Activated CD8-positive, alpha-beta memory T cell treated with anti-CD3 and anti-CD28 coated beads for 1 hour (primary cell): Measurements from ENCODE around the gene RNF130.
"Not testable (repeated sequence)": the region's sequence is repeated elsewhere in the genome, so short reads cannot be mapped to it uniquely, and the experiment has no call there.

Experiments
- DNase-seq, 2 donors: peaks; one replicate each; pipeline ENCODE4 v3.0.0-alpha.2; 2020; ENCODE audit warnings: low read depth in 1 of 2; ENCODE audit errors: extremely low read depth in 1 of 2

RNF130 gene

DNA sequence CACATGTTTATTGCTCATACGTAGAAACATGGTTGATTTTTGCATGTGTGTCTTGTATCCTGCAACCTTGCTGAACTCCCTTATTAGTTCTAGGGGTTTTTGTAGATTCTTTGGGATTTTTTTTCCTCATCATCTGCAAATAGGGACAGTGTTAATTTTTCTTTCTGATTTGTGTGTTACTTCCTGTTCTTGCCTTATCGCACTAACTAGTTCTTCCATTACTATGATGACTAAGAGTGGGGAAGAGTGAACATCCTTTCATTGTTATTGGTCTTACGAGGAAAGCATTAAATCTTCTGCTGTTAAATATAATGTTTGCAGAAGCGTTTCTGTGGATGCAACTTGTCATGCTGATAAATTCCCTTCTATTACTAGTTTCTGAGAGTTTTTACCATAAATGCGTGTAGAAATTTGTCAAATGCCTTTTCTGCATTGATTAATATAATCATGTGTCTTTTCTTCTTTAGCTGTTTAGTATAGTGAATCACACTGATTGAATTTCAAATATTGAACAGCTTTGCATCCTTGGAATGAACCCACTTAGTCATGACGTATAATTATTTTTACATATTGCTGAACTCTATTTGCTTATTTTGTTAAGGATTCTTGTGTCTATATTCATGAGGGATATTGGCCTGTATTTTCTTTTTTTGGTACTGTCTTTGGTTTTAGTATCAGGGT, 32.1 kb upstream of the RNF130 start:
- no peak for DNase-seq

GRCh38 chr5:180102636-180103035, 31.1 kb upstream of the RNF130 start:
- no peak for DNase-seq

DNA sequence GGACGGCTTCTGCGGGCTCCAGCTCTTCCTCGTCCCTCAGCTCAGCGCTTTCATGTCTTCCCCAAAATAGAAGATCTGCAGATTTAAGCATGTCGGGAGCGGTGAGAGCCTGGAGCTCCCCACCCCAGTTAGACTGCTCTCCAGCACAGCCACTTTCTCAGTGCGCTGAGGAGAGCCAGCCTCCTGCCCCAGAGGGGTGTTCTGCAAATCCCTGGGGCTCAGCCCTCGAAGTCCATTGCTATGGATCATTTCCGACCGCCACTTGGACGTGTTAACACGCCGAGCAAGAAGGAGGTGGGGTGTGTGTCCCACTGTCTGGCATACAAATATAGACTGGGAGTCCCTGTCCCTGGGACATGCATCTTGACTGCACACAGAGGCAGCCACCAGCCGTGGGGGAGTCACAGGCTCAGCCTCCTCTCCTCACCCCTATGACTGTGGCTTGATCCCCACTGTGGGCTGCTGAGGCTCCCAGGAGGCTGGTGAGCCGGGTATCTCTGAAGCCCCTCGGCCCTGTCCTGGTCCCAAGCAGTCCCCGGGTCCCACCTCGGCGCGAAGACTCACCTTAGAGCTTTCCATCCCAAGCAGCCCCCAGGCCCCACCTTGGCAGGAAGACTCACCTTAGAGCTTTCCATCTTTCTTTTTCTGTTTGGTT, 30.0 kb upstream of the RNF130 start:
- DNase-seq: no peak

DNA sequence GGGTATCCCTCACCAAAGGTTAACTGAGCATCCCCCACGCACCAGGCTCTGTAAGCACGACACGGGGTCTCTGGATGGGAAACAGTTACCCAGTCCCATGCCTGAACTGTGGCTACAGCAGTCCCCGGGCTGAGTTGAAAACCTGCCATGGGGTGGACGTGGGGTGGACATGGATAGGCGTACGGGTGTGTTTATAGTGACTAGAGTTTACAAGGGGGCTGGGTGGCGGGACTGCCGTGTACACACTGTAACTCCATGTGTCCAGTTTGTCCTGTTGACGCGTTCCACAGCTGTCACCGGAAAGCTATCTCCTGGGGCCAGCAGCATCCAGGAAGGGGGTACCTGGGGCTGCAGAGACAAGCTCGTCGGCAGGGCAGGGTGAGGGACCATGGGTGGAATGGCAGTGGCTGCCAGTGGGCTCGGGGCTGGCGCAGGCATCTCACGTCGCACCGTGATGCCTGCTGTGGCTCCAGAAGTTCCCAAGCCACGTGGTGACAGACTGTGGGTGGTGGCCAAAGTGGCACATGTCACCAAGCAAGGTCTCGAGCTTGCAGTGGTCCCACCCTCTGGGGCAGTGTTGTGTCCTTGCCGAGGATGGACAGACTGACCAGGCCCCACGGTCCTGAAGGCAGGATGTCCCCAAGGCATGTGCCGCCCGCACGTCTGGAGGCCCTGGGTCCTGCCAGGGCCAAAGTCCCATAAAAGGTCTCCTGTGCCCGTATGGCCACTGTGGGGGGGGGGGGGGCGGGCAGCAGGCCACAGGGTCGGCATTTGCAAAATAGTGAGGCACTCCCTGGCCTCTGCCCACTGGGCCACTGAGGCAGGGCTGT, 29.3 kb upstream of the RNF130 start:
- no peak for DNase-seq

DNA sequence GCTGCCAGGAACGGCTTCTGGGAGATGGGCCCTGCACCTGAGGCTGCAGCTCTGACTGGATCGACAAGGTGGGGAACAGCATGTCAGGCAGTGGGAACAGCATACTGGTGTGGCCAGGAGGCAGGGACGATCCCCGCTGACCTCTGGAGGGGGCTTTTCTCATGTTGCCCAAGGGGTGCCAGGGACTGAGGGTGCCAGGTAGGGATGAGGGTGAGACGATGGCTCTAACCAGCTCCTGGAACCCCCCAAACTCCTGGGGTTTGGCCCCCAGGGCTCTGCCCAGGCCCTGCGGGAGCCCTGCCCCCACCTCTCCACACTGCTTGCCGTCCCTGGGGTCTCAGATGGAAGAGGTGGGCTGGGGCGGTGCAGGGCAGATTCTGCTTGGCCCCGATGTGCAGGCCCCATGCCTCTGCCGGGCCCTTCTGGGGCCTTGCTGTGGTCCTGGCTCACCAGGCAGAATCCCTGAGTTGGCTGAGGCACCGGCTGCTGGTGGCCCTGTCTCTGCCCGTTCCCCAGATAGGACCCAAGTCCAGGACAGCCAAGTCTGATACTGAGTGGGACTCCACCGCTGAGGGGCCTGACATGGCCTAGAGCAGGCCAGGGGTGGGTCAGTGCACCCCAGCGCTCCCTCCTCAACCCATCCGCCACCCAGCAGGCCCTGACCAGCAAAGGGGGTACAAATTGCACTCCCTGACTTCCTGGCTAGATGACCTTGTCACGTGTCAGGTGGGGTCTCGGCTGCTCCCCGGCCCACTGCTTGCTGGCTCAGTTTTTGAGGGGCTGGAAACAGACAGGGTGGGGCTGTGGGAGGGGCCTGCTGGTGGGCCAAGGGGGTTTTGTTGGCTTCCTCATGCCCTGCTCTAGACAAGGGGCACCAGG, 28.4 kb upstream of the RNF130 start:
- no peak for DNase-seq

GRCh38 chr5:180098991-180099732, 27.6 kb upstream of the RNF130 start:
- no peak for DNase-seq

- DNase-seq: no peak
Measured at GRCh38 chr5:180098526-180098925, 27.0 kb upstream of the RNF130 start.

DNA sequence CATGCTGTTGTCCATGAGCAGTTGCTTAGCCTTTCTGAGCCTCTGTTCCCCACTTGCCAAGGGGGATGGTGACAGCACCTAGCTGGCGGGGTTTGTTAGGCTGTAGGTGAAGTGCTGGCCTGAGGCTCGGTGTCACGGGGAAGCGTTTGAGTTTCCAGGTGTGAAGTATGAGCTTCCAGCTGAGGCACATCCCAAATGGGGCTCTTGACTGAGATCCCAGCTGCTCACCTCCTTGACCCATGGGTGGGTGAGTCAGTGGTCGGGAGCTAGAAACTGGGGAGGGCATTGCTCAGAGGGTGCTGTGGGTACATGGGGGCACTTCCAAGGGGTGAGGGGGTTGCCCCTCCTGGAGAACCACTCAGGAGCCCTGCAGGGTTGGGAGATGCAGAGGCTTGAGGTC, 26.4 kb upstream of the RNF130 start:
- no peak for DNase-seq

DNA sequence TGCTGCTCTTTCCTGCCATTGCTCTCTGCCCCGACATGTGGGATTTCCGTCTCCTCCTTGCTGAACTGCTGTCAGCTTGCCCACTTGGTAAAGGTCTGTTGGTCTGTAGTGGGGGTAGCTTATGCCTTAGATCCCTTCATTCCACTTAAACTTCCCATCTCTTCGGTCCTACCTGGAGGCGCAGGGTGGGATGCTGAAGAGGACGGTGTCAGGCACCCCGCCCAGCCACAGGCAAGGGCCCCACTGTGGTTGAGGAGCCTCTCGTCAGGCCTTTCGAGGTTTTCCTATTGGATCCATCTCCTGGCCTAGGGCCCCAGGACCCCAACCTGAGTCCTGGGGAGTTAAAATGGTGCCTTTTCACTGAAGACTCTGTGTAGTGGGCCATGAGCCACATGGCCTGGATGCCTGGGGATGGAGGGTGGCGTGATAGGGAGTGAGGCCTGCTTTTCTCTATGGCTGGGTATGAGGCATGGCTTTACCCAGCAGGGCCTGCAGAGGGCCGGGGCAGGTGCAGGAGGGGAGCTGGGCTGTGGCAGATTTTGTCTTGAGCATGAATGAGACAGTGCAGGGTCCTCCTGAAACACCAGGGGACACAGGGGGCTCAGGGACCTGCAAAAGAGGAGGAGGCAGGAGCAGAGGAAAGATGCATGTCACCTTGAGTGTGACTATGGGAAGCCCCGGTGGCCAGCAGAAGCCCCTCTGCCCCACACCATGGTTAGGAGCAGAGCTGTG, 25.8 kb upstream of the RNF130 start:
- DNase-seq: no peak

DNA sequence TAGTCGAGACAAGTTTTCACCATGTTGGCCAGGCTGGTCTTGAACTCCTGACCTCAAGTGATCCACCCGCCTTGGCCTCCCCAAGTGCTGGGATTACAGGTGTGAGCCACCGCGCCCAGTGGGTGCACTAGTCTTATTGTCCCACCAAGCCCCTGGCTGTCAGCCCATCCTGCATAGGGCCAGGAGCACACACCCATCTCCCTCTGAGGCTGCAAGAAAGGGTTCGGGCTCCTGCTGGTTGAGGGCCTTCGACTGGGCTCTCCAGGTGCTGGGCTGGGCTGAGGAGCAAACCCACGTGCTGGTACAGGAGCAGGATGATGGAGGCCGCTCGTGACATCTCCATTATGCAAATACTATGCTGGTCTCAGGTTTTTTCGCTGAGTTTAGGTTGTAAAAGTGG, 25.1 kb upstream of the RNF130 start:
- no peak for DNase-seq

DNA sequence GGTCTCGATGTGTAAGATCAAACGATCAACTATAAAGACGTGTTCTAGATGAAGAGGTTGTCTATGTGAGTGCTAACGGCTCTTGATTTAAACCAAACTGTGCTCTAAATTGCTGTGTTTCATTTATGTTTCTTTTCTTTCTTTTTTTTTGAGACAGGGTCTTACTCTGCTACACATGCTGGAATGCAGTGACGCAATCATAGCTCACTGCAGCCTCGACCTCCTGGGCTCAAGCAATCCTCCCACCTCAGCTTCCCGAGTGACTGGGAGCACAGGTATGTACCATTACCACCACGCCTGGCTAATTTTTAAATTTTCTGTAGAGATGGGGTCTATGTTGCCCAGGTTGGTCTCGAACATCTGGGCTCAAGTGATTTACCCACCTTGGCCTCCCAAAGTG, 24.0 kb upstream of the RNF130 start:
- no peak for DNase-seq

GRCh38 chr5:180093651-180094382, 22.3 kb upstream of the RNF130 start:
- no peak for DNase-seq

- no peak for DNase-seq
Measured at GRCh38 chr5:180093241-180093640, 21.7 kb upstream of the RNF130 start.

GRCh38 chr5:180090769-180091546, 19.4 kb upstream of the RNF130 start:
- DNase-seq: no peak

DNA sequence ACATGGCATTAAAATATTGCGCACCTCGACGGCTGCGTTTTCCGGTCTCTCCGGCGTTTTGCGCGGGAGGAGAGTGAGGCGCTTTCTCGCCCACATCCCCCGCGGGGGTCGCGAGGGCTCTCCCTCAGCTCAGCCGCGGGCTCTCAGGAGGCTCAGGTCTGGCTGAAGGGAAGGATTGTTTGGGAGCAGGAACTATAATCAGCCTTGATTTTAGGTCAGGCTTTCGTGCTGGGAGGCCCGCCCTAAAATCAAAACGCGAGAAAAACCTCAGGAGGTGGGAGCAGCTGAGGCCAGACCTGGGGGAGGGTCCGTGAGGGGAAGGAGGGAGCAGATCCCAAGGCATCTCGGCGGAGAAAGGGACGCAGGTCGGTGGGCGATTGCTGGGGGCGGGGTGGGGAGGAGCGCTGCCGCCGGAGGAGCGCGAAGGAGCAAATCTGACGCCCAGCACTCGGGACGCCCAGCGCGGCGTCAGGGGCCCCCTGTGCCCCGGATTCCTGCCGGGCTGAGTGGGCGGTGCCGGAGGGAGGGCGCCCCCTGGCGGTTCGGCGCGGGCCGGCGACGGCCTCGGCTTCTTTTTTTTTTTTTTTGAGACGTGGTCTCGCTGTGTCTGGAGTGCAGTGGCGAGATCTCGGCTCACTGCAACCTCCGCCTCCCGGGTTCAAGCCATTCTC, 18.7 kb upstream of the RNF130 start:
- DNase-seq: peak; percentile 48 to 73

DNA sequence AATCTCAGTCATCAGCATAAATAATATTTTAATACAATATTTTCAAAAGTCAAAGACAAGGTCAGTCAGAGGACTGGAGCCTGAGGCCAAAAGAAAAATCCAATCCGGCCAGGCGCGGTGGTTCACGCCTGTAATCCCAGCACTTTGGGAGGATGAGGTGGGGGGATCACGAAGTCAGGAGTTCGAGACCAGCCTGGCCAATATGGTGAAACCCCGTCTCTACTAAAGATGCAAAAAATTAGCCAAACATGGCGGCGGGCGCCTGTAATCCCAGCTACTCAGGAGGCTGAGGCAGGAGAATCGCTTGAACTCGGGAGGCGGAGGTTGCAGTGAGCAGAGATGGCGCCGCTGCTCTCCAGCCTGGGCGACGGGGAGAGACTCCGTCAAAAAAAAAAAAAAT, 18.1 kb upstream of the RNF130 start:
- DNase-seq: not testable (repeated sequence)

DNA sequence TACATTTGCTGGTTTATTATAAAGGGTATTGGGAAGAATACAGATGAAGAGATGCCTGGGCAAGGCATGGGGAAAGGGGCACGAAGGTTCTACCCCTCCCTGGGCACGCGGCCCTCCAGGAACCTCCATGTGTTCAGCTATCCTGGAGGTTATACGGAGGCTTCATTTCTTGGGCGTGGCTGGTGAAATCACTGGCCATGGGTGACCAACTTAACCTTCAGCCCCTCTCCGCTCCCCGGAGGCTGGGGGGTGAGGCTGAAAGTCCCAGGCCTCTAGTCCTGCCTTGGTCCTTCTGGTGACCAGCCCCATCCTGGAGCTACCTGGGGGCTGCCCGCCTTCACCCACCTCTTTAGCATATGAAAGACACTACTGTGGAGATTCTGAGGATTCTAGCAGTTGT, 17.0 kb upstream of the RNF130 start:
- no peak for DNase-seq
